Activated CD8-positive, alpha-beta memory T cell treated with anti-CD3 and anti-CD28 coated beads, Interleukin-2, amount 50 U/mL, for 1 hour (primary cell): Measurements from ENCODE around the gene WASHC4.

Experiments used
- DNase-seq: peaks from one replicate; pipeline ENCODE4 v3.0.0-alpha.2; 2020; ENCODE audit errors: extremely low read depth

Gene WASHC4

GRCh38 chr12:105205322-105206048, 98.0 kb downstream of the WASHC4 start:
- DNase-seq, result no peak

GRCh38 chr12:105206686-105207374, 99.3 kb downstream of the WASHC4 start:
- no peak for DNase-seq

GRCh38 chr12:105209091-105209490, 101.6 kb downstream of the WASHC4 start:
- no peak for DNase-seq

GRCh38 chr12:105212438-105212837, 104.9 kb downstream of the WASHC4 start:
- DNase-seq, result no peak

- DNase-seq, result no peak
Observed at GRCh38 chr12:105214148-105214547, 106.6 kb downstream of the WASHC4 start.

- no peak for DNase-seq
Observed at GRCh38 chr12:105214670-105215375, 107.3 kb downstream of the WASHC4 start.

GRCh38 chr12:105218434-105218833, 110.9 kb downstream of the WASHC4 start:
- no peak for DNase-seq
